AG04450 (cell line): ENCODE data around the gene PTGES2. TPM values are rescaled to one million over a fixed set of nuclear protein-coding genes. Genes with fewer than 3 reads are reported as not detected.

Experiments
- CTCF ChIA-PET: fragments of 300-600, 350-600 bp; formaldehyde crosslinking; extraction: SDS; loops from one replicate; lab custom pipeline; 2022; ENCODE audit warnings: antibody characterized with exemption, inconsistent platforms; lab: Charles Lee
- POLR2A ChIA-PET: fragments of 350-600 bp; formaldehyde crosslinking; extraction: SDS; loops from one replicate; lab custom pipeline; 2021; ENCODE audit warnings: antibody characterized with exemption, inconsistent platforms; lab: Yijun Ruan, JAX
- DNase-seq: peaks from one replicate; pipeline ENCODE4 v3.0.0-alpha.2; 2011; ENCODE audit warnings: low read depth, low spot score
- H3K27ac ChIP-seq: one replicate; pipeline ENCODE4 v1.5.1; 2012; ENCODE audit warnings: low read depth, low read length, control low read depth
- H3K27me3 ChIP-seq: one replicate; pipeline ENCODE4 v1.6.0; 2012; ENCODE audit warnings: low read length; ENCODE audit not compliant: control insufficient read depth, insufficient read depth
- H3K4me3 ChIP-seq: 2 replicates; pipeline ENCODE4 v1.5.1; 2011; ENCODE audit warnings: mild to moderate bottlenecking, low read depth, low read length, control low read depth
- H3K9me3 ChIP-seq: 2 replicates; pipeline ENCODE4 v1.5.1; 2012; ENCODE audit warnings: low read length; ENCODE audit not compliant: control insufficient read depth, insufficient read depth
- polyA plus RNA-seq: library from polyadenylated mRNA; depleted of rRNA; stranded (reverse); fragments of >200 nt; gene quantifications from 2 replicates; pipeline ENCODE4 v1.2.3, GENCODE V29; 2011
- TF ChIP-seq, protein P1 (sequence below): IDR thresholded peaks from 2 replicates; pipeline ENCODE4 v1.5.1; 2011; ENCODE audit warnings: low read depth, low read length, control low read depth, inconsistent platforms

PTGES2 gene
- polyA plus RNA-seq, 1 experiment: 56.3 TPM

DNA sequence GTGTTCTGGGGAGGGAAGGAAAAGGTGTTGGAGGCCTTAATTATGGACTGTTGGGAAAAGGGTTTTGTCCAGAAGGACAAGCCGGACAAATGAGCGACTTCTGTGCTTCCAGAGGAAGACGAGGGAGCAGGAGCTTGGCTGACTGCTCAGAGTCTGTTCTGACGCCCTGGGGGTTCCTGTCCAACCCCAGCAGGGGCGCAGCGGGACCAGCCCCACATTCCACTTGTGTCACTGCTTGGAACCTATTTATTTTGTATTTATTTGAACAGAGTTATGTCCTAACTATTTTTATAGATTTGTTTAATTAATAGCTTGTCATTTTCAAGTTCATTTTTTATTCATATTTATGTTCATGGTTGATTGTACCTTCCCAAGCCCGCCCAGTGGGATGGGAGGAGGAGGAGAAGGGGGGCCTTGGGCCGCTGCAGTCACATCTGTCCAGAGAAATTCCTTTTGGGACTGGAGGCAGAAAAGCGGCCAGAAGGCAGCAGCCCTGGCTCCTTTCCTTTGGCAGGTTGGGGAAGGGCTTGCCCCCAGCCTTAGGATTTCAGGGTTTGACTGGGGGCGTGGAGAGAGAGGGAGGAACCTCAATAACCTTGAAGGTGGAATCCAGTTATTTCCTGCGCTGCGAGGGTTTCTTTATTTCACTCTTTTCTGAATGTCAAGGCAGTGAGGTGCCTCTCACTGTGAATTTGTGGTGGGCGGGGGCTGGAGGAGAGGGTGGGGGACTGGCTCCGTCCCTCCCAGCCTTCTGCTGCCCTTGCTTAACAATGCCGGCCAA is 19.1 kb downstream of the PTGES2 start:
- Histone ChIP-seq H3K27me3 (no peaks in the 10 kb centered on the region), H3K27ac (no peak overlapping the region), H3K9me3 (peaks cover under 1% of the 10 kb centered on the region; the same call in 1 of the 2 replicates), H3K4me3 (no peak overlapping the region)
- POLR2A ChIA-PET: no interaction called here
- TF ChIP-seq, protein P1, sequence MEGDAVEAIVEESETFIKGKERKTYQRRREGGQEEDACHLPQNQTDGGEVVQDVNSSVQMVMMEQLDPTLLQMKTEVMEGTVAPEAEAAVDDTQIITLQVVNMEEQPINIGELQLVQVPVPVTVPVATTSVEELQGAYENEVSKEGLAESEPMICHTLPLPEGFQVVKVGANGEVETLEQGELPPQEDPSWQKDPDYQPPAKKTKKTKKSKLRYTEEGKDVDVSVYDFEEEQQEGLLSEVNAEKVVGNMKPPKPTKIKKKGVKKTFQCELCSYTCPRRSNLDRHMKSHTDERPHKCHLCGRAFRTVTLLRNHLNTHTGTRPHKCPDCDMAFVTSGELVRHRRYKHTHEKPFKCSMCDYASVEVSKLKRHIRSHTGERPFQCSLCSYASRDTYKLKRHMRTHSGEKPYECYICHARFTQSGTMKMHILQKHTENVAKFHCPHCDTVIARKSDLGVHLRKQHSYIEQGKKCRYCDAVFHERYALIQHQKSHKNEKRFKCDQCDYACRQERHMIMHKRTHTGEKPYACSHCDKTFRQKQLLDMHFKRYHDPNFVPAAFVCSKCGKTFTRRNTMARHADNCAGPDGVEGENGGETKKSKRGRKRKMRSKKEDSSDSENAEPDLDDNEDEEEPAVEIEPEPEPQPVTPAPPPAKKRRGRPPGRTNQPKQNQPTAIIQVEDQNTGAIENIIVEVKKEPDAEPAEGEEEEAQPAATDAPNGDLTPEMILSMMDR: no peak
- CTCF ChIA-PET: interaction anchor here (0.7 to 11.1 kb wide), 3 partner anchors 9 to 166 kb away, joined by 3 to 102 read pairs (median 4); no protein-coding TSS in a partner anchor
- DNase-seq: no peak

DNA sequence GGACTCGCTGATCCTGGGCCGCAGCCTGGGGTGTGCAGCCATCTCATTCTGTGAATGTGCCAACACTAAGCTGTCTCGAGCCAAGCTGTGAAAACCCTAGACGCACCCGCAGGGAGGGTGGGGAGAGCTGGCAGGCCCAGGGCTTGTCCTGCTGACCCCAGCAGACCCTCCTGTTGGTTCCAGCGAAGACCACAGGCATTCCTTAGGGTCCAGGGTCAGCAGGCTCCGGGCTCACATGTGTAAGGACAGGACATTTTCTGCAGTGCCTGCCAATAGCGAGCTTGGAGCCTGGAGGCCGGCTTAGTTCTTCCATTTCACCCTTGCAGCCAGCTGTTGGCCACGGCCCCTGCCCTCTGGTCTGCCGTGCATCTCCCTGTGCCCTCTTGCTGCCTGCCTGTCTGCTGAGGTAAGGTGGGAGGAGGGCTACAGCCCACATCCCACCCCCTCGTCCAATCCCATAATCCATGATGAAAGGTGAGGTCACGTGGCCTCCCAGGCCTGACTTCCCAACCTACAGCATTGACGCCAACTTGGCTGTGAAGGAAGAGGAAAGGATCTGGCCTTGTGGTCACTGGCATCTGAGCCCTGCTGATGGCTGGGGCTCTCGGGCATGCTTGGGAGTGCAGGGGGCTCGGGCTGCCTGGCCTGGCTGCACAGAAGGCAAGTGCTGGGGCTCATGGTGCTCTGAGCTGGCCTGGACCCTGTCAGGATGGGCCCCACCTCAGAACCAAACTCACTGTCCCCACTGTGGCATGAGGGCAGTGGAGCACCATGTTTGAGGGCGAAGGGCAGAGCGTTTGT is 19.9 kb downstream of the PTGES2 start:
- CTCF ChIA-PET: interaction anchor here (0.7 to 11.1 kb wide), 3 partner anchors 9 to 165 kb away, joined by 3 to 102 read pairs (median 4); no protein-coding TSS in a partner anchor
- TF ChIP-seq, protein P1: no peak
- POLR2A ChIA-PET: interaction anchor here (1.6 kb wide), 1 partner anchor 164 kb away, joined by 3 read pairs; no protein-coding TSS in a partner anchor
- DNase-seq: no peak
- Histone ChIP-seq H3K4me3 (no peak overlapping the region), H3K27ac (peak overlapping the region; percentile 11), H3K27me3 (no peaks in the 10 kb centered on the region), H3K9me3 (no peaks in the 10 kb centered on the region; the same call in 1 of the 2 replicates)

DNA sequence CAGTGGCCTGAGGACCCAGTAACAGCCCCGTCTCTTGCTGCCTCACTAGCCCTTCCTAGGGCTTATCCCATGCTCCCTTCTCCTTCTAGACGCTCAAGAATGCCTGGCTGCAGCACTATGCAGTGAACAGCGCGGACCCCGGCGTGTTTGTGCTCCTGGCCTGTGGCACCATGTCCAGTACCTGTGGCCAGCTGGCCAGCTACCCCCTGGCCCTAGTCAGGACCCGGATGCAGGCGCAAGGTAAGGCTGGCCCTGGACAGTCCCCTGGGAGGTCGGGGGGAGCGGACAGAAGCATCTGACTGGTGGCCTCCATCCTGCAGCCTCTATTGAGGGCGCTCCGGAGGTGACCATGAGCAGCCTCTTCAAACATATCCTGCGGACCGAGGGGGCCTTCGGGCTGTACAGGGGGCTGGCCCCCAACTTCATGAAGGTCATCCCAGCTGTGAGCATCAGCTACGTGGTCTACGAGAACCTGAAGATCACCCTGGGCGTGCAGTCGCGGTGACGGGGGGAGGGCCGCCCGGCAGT is 20.5 kb downstream of the PTGES2 start:
- H3K9me3 ChIP-seq: no peaks in the 10 kb centered on the region; the same call in 1 of the 2 replicates
- CTCF ChIA-PET: interaction anchor here (11.1 kb wide), 1 partner anchor 10 kb away, joined by 102 read pairs; no protein-coding TSS in a partner anchor
- POLR2A ChIA-PET: interaction anchor here (0.6 to 1.6 kb wide), 2 partner anchors 13 to 163 kb away, joined by 3 read pairs; no protein-coding TSS in a partner anchor
- TF ChIP-seq, protein P1: no peak
- no peak for DNase-seq
- H3K27me3 ChIP-seq: no peaks in the 10 kb centered on the region
- no peak overlapping the region for H3K4me3 ChIP-seq
- H3K27ac ChIP-seq: no peak overlapping the region

DNA sequence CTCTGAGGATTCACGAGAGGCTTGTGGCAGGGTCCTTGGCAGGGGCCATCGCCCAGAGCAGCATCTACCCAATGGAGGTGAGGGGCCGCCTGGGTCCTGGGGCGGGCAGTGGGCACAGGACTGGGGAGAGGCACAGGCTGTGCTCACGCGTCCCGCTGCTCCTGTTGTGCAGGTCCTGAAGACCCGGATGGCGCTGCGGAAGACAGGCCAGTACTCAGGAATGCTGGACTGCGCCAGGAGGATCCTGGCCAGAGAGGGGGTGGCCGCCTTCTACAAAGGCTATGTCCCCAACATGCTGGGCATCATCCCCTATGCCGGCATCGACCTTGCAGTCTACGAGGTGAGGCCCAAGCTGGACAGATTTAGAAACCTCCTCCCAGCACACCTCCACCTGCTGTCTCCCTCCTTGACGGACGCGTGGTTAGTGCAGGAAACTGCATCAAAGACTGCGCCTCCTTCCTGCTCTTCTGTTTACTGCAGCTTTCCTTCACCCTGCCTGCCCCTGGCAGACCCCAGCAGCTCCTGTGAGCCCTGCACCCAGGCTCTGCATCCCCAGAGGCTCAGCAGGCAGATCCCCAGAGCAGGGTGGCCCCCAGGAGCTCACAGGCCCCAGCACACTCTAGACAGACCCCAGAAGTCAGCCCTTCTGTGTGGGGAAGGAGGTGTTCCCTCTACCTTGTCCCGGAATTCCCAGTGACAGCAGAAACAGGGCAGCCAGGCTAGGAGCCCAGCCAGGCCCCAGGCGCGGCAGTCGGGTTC is 21.2 kb downstream of the PTGES2 start:
- POLR2A ChIA-PET: interaction anchor here (0.6 to 1.6 kb wide), 2 partner anchors 13 to 163 kb away, joined by 3 read pairs; no protein-coding TSS in a partner anchor
- Histone ChIP-seq H3K4me3 (no peak overlapping the region), H3K27me3 (no peaks in the 10 kb centered on the region), H3K27ac (no peak overlapping the region), H3K9me3 (no peaks in the 10 kb centered on the region; the same call in 1 of the 2 replicates)
- TF ChIP-seq, protein P1: no peak
- CTCF ChIA-PET: interaction anchor here (11.1 kb wide), 1 partner anchor 11 kb away, joined by 102 read pairs; no protein-coding TSS in a partner anchor
- DNase-seq: no peak
